ENCODE results near the gene EID3.

DNA sequence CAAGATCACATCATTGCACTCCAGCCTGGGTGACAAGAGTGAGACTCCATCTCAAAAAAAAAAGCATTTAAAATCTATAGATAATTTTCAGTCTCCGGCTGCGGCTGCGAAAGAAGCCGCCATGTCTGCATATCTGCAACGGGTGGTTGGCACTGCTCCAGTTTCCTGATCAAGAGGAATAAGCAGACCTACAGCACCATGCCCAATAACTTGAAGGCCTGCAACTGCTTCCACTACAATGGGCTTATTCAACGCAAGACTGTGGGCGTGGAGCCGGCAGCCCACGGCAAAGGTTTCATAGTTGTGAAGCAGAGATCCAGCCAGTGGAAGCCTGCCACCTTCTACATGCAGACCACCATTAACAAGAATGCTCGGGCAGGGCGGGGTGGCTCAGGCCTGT, 30.6 kb upstream of the EID3 start:
- TF ChIP-seq, protein P1, sequence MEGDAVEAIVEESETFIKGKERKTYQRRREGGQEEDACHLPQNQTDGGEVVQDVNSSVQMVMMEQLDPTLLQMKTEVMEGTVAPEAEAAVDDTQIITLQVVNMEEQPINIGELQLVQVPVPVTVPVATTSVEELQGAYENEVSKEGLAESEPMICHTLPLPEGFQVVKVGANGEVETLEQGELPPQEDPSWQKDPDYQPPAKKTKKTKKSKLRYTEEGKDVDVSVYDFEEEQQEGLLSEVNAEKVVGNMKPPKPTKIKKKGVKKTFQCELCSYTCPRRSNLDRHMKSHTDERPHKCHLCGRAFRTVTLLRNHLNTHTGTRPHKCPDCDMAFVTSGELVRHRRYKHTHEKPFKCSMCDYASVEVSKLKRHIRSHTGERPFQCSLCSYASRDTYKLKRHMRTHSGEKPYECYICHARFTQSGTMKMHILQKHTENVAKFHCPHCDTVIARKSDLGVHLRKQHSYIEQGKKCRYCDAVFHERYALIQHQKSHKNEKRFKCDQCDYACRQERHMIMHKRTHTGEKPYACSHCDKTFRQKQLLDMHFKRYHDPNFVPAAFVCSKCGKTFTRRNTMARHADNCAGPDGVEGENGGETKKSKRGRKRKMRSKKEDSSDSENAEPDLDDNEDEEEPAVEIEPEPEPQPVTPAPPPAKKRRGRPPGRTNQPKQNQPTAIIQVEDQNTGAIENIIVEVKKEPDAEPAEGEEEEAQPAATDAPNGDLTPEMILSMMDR (IDR thresholded peaks at IDR 0.05), result no peak
- no peak for TF ChIP-seq POLR2A (IDR thresholded peaks at IDR 0.05)
